Mammary epithelial cell (primary cell): ENCODE data around the gene DZIP1.

Source experiments
- EZH2 ChIP-seq: IDR thresholded peaks from 2 replicates; pipeline ENCODE4 v1.6.1; 2012; ENCODE audit warnings: low read length, inconsistent platforms, borderline replicate concordance
- TF ChIP-seq, protein P1 (sequence below), 2 donors: IDR thresholded peaks in 1 of 2; conservative IDR thresholded peaks in 1 of 2; 2 replicates each; pipeline ENCODE4 v1.5.1; 2011 to 2012; ENCODE audit warnings: inconsistent platforms in 2 of 2, low read length in 2 of 2, mild to moderate bottlenecking in 2 of 2, control low read depth in 1 of 2, low read depth in 1 of 2; ENCODE audit not compliant: insufficient read depth in 1 of 2; ENCODE audit errors: extremely low read depth in 1 of 2

DNA sequence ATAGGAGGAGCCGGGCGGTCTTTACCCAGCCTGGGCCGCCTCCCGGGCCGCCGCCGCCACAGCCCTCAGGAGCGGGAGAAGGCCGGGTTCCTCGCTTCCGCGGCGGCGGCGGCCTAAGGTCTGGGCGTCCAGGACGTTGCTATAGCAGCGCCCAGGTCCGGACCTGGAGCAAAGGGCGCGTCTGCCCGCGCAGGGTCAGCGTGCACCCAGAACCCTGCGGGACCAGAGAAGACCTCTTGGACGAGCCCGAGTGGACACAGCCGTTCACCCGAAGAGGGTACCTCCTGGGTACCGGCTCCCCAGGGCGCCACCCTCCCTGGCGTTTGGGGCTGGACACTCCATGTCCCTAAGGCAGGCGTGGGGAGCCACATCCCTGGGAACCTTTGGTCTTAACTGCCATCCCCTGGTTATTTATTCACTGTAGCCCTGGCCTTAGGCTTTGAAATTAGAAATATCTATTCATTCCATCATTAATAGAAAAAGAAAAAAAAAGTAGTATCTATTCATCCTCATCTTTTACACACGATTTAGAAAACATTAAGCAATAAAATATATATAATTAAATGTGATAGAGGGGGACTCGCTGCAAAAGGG is 2.4 kb downstream of the DZIP1 start:
- TF ChIP-seq, protein P1, sequence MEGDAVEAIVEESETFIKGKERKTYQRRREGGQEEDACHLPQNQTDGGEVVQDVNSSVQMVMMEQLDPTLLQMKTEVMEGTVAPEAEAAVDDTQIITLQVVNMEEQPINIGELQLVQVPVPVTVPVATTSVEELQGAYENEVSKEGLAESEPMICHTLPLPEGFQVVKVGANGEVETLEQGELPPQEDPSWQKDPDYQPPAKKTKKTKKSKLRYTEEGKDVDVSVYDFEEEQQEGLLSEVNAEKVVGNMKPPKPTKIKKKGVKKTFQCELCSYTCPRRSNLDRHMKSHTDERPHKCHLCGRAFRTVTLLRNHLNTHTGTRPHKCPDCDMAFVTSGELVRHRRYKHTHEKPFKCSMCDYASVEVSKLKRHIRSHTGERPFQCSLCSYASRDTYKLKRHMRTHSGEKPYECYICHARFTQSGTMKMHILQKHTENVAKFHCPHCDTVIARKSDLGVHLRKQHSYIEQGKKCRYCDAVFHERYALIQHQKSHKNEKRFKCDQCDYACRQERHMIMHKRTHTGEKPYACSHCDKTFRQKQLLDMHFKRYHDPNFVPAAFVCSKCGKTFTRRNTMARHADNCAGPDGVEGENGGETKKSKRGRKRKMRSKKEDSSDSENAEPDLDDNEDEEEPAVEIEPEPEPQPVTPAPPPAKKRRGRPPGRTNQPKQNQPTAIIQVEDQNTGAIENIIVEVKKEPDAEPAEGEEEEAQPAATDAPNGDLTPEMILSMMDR (conservative IDR thresholded peaks at IDR 0.05 in 1 of 2, IDR thresholded peaks at IDR 0.05 in 1 of 2; ENCODE audit: extremely low read depth in 1 of 2, insufficient read depth in 1 of 2, low read depth in 1 of 2, low read length in 2 of 2): no peak
- no peak for TF ChIP-seq EZH2
